HepG2 (cell line): Measurements from ENCODE around the gene LMAN2. TPM values are rescaled to one million over a fixed set of nuclear protein-coding genes. Genes with fewer than 3 reads are reported as not detected.

Experiments used
- BRCA1 ChIP-seq: sonication (generic); formaldehyde crosslinking; IDR thresholded peaks from 2 replicates; pipeline ENCODE4 v1.4.0; 2020; ENCODE audit warnings: missing genetic modification reagents
- ERF ChIP-seq: IDR thresholded peaks from 2 replicates; pipeline ENCODE4 v1.6.1; 2018; ENCODE audit warnings: missing biosample characterization, missing genetic modification reagents
- HDAC2 ChIP-seq: sonication (generic); formaldehyde crosslinking; IDR thresholded peaks from 2 replicates; pipeline ENCODE4 v1.4.0; 2020; ENCODE audit warnings: missing genetic modification reagents
- HOXA7 ChIP-seq: sonication (generic); formaldehyde crosslinking; IDR thresholded peaks from 2 replicates; pipeline ENCODE4 v1.8.1; 2022; ENCODE audit warnings: mild to moderate bottlenecking, missing genetic modification reagents, moderate library complexity
- KDM4B ChIP-seq: sonication (generic); formaldehyde crosslinking; IDR thresholded peaks from 2 replicates; pipeline ENCODE4 v1.4.0; 2020; ENCODE audit warnings: missing genetic modification reagents
- MXI1 ChIP-seq: IDR thresholded peaks from 3 replicates; pipeline ENCODE4 v1.6.1; 2012; ENCODE audit warnings: low read depth, low read length, inconsistent platforms, borderline replicate concordance
- SIN3B ChIP-seq: fragments of 150-350 bp; IDR thresholded peaks from 2 replicates; pipeline ENCODE4 v1.6.1; 2014; ENCODE audit warnings: low read length
- SIX1 ChIP-seq: sonication (generic); formaldehyde crosslinking; IDR thresholded peaks from 2 replicates; pipeline ENCODE4 v1.4.0; 2020; ENCODE audit warnings: missing genetic modification reagents, borderline replicate concordance
- SUZ12 ChIP-seq: fragments of 150-350 bp; IDR thresholded peaks from 2 replicates; pipeline ENCODE4 v1.6.1; 2014; ENCODE audit warnings: low read depth, low read length
- ZC3H13 ChIP-seq: sonication (generic); formaldehyde crosslinking; IDR thresholded peaks from 2 replicates; pipeline ENCODE4 v1.8.1; 2023; ENCODE audit warnings: mild to moderate bottlenecking, missing genetic modification reagents, moderate library complexity
- ZNF331 ChIP-seq: sonication (generic); formaldehyde crosslinking; IDR thresholded peaks from 2 replicates; pipeline ENCODE4 v1.4.0; 2020; ENCODE audit warnings: missing genetic modification reagents
- ZNF788 ChIP-seq: sonication (generic); formaldehyde crosslinking; IDR thresholded peaks from 2 replicates; pipeline ENCODE4 v1.5.0; 2020; ENCODE audit warnings: mild to moderate bottlenecking, missing genetic modification reagents, borderline replicate concordance
- polyA plus RNA-seq, 8 experiments: library from polyadenylated mRNA; depleted of rRNA in 3 of 8; stranded (reverse) in 7 of 8; unstranded in 1 of 8; fragments of >200 nt; fragmentation: Illumina TruSeq in 4 of 8; extraction: Trizol in 4 of 8; gene quantifications; 2 replicates each; pipeline versions ENCODE4 v1.2.1 to v1.2.3, GENCODE V29; 2011 to 2016; ENCODE audit warnings: low read depth in 4 of 8, missing spikeins in 1 of 8, mixed read lengths in 1 of 8; ENCODE audit not compliant: insufficient read depth in 1 of 8
- total RNA-seq, 5 experiments: library from RNA; depleted of rRNA; stranded (reverse); fragments of >200 nt; fragmentation: Illumina TruSeq; extraction: Trizol; gene quantifications; 2 replicates each; pipeline ENCODE4 v1.2.3, GENCODE V29; 2016; ENCODE audit warnings: low read depth in 1 of 5
- TF ChIP-seq, protein P1 (sequence below): sonication (generic); formaldehyde crosslinking; IDR thresholded peaks from 2 replicates; pipeline ENCODE4 v1.4.0; 2020; ENCODE audit warnings: missing genetic modification reagents
- TF ChIP-seq, protein P2 (sequence below): fragments of 450-650 bp; IDR thresholded peaks from 2 replicates; pipeline ENCODE4 v1.6.1; 2017
- TF ChIP-seq, protein P3 (sequence below): fragments of 450-650 bp; IDR thresholded peaks from 2 replicates; pipeline ENCODE4 v1.6.1; 2016
- TF ChIP-seq, protein P4 (sequence below): IDR thresholded peaks from 2 replicates; pipeline ENCODE4 v1.6.1; 2016; ENCODE audit warnings: missing genetic modification reagents, missing compliant biosample characterization
- TF ChIP-seq, protein P5 (sequence below): sonication (generic); formaldehyde crosslinking; IDR thresholded peaks from 2 replicates; pipeline ENCODE4 v1.5.0; 2020; ENCODE audit warnings: missing genetic modification reagents
- TF ChIP-seq, protein P6 (sequence below): sonication (generic); formaldehyde crosslinking; IDR thresholded peaks from 2 replicates; pipeline ENCODE4 v1.8.0; 2023; ENCODE audit warnings: mild to moderate bottlenecking, missing genetic modification reagents

Gene LMAN2
- total and polyA plus RNA-seq, 2 of the 13 experiments (the other 11 are each of a cell fraction or from before 2014, with no cell fraction given), result 191 to 197 TPM

DNA sequence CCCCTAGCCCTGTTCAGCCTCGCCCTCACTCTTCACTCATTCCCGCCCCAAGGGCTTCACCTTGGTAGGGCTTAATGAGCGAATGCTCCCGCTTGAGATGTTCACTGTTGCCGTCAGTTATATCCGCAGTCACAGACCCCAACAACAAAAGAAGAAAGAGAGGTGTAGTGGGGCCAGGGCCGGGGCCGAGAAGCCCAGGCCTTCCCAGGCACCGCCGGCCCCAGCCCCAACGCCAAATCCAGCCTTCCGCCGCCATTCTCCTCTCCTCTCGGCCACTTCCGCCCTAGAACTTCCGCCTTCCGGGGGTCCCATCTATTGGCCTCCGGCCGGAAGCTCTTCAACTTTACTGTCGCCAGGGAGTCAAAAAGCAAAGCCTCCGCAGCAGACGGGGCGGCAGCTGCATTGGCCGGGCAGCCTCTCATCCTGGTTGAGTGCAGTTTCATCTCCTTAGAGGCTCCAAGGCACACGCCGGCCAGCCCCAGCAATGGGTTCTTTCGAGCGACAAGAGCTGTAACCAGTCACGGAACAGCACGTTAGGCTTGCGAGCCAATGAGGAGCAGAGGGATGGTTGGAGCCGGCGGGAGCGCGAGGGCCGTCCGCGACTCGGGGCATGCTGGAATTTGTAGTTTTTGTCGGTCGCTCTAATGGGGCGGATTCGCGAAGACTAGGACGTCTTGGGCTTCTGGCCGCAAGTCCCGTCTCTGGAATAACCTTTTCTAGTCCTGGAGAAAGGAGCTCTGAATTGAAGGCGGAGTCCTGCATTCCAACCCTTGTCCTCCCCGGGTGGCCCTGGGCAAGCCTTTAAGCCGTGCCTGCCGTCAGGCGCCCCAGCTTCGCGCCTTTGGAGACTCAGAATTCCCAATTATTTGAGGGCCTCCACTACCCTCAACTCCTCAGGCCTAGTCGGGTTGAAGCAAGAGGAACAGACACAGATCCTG lies at the start of gene LMAN2 (continued):
- TF ChIP-seq, protein P1, sequence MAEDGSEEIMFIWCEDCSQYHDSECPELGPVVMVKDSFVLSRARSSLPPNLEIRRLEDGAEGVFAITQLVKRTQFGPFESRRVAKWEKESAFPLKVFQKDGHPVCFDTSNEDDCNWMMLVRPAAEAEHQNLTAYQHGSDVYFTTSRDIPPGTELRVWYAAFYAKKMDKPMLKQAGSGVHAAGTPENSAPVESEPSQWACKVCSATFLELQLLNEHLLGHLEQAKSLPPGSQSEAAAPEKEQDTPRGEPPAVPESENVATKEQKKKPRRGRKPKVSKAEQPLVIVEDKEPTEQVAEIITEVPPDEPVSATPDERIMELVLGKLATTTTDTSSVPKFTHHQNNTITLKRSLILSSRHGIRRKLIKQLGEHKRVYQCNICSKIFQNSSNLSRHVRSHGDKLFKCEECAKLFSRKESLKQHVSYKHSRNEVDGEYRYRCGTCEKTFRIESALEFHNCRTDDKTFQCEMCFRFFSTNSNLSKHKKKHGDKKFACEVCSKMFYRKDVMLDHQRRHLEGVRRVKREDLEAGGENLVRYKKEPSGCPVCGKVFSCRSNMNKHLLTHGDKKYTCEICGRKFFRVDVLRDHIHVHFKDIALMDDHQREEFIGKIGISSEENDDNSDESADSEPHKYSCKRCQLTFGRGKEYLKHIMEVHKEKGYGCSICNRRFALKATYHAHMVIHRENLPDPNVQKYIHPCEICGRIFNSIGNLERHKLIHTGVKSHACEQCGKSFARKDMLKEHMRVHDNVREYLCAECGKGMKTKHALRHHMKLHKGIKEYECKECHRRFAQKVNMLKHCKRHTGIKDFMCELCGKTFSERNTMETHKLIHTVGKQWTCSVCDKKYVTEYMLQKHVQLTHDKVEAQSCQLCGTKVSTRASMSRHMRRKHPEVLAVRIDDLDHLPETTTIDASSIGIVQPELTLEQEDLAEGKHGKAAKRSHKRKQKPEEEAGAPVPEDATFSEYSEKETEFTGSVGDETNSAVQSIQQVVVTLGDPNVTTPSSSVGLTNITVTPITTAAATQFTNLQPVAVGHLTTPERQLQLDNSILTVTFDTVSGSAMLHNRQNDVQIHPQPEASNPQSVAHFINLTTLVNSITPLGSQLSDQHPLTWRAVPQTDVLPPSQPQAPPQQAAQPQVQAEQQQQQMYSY (CRISPR knock-in tag), result 0 out of 2 replicates have a peak, but pooled peaks have one; percentile 17
- peak; percentile 32; the same call in 1 of the 2 replicates for TF ChIP-seq ZNF331
- peak; percentile 64 for TF ChIP-seq SUZ12
- TF ChIP-seq, protein P2, sequence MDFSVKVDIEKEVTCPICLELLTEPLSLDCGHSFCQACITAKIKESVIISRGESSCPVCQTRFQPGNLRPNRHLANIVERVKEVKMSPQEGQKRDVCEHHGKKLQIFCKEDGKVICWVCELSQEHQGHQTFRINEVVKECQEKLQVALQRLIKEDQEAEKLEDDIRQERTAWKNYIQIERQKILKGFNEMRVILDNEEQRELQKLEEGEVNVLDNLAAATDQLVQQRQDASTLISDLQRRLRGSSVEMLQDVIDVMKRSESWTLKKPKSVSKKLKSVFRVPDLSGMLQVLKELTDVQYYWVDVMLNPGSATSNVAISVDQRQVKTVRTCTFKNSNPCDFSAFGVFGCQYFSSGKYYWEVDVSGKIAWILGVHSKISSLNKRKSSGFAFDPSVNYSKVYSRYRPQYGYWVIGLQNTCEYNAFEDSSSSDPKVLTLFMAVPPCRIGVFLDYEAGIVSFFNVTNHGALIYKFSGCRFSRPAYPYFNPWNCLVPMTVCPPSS, result no peak
- no peak for TF ChIP-seq HOXA7 (CRISPR knock-in tag)
- no peak for TF ChIP-seq BRCA1
- peak; percentile 68; the same call in 1 of the 2 replicates for TF ChIP-seq ZNF788 (CRISPR knock-in tag)
- TF ChIP-seq, protein P3, sequence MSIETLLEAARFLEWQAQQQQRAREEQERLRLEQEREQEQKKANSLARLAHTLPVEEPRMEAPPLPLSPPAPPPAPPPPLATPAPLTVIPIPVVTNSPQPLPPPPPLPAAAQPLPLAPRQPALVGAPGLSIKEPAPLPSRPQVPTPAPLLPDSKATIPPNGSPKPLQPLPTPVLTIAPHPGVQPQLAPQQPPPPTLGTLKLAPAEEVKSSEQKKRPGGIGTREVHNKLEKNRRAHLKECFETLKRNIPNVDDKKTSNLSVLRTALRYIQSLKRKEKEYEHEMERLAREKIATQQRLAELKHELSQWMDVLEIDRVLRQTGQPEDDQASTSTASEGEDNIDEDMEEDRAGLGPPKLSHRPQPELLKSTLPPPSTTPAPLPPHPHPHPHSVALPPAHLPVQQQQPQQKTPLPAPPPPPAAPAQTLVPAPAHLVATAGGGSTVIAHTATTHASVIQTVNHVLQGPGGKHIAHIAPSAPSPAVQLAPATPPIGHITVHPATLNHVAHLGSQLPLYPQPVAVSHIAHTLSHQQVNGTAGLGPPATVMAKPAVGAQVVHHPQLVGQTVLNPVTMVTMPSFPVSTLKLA, result 0 out of 2 replicates have a peak, but pooled peaks have one; percentile 4
- 0 out of 2 replicates have a peak, but pooled peaks have one; percentile 19 for TF ChIP-seq KDM4B (CRISPR knock-in tag)
- 0 out of 2 replicates have a peak, but pooled peaks have one; percentile 31 for TF ChIP-seq ZC3H13 (CRISPR knock-in tag)
- TF ChIP-seq, protein P4, sequence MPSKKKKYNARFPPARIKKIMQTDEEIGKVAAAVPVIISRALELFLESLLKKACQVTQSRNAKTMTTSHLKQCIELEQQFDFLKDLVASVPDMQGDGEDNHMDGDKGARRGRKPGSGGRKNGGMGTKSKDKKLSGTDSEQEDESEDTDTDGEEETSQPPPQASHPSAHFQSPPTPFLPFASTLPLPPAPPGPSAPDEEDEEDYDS (CRISPR knock-in tag), result peak; percentile 41; the same call in 1 of the 2 replicates
- peak; percentile 53 for TF ChIP-seq SIX1 (CRISPR knock-in tag)
- peak; percentile 67 for TF ChIP-seq ERF (CRISPR knock-in tag)
- TF ChIP-seq, protein P5, sequence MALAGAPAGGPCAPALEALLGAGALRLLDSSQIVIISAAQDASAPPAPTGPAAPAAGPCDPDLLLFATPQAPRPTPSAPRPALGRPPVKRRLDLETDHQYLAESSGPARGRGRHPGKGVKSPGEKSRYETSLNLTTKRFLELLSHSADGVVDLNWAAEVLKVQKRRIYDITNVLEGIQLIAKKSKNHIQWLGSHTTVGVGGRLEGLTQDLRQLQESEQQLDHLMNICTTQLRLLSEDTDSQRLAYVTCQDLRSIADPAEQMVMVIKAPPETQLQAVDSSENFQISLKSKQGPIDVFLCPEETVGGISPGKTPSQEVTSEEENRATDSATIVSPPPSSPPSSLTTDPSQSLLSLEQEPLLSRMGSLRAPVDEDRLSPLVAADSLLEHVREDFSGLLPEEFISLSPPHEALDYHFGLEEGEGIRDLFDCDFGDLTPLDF, result peak; percentile 92
- peak; percentile 93 for TF ChIP-seq SIN3B
- TF ChIP-seq, protein P6, sequence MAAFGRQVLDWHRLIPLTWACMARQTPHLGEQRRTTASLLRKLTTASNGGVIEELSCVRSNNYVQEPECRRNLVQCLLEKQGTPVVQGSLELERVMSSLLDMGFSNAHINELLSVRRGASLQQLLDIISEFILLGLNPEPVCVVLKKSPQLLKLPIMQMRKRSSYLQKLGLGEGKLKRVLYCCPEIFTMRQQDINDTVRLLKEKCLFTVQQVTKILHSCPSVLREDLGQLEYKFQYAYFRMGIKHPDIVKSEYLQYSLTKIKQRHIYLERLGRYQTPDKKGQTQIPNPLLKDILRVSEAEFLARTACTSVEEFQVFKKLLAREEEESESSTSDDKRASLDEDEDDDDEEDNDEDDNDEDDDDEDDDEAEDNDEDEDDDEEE (CRISPR knock-in tag), result no peak
- peak; percentile 26; the same call in 1 of the 3 replicates for TF ChIP-seq MXI1
- peak; percentile 50; the same call in 1 of the 2 replicates for TF ChIP-seq HDAC2 (CRISPR knock-in tag)
